Measurements from ENCODE around the gene IQSEC1.

The IQSEC1 gene

DNA sequence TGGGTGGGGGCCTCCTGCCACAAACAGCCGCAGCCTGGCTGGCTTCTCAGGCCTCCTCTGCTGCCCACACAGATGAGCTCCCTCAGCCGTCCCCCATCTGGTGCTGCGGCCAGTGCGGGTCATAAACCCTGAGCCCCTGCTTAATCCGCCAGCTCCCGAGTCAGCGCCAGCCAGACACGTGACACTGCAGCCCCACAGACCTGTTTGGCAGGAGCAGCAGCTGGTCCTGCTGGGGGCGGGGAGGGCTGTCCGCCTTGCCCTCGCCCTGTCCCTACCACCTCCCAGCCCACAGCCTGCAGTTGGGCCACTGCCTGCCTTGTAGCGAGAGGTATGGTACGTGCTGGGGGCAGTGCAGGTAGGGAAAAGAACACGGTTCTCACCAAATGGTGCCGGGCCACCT lies 86.2 kb downstream of the IQSEC1 start:
- no peak for DNase-seq (ENCODE audit: low read depth)
- no peak overlapping the region for H3K4me3 ChIP-seq (ENCODE audit: control insufficient read depth, low read depth, low read length)
- TF ChIP-seq CTCF (conservative IDR thresholded peaks at IDR 0.05; ENCODE audit: control insufficient read depth, insufficient read depth, low read depth, low read length) = no peak

- no peak overlapping the region for H3K4me3 ChIP-seq (ENCODE audit: control insufficient read depth, low read depth, low read length)
- DNase-seq (ENCODE audit: low read depth) = no peak
- no peak for TF ChIP-seq CTCF (conservative IDR thresholded peaks at IDR 0.05; ENCODE audit: control insufficient read depth, insufficient read depth, low read depth, low read length)
Measured at GRCh38 chr3:12986521-12986920, 86.7 kb downstream of the IQSEC1 start.

DNA sequence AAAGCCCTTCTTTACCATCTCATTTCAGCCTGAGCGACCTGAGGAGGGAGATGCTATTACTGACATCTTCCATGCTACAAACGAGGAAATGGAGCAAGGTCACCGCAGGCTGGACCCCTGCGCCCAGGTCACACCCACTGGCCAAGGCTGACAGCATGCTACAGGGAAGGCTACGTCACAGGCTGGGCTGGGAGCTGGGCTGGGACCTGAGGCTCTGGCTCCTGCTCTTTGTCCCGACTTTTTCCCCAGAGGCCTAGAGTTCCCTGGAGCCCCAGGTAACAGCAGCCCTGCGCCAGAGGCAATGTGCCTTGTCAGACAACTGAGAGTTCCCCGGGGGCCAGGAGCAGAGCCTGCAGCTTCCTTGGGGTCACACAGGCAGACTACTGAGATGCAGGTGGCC lies 87.2 kb downstream of the IQSEC1 start:
- H3K4me3 ChIP-seq (ENCODE audit: control insufficient read depth, low read depth, low read length) = no peak overlapping the region
- TF ChIP-seq CTCF (conservative IDR thresholded peaks at IDR 0.05; ENCODE audit: control insufficient read depth, insufficient read depth, low read depth, low read length) = no peak
- DNase-seq (ENCODE audit: low read depth) = no peak

GRCh38 chr3:12985148-12985547 lies 88.1 kb downstream of the IQSEC1 start:
- no peak overlapping the region for H3K4me3 ChIP-seq (ENCODE audit: control insufficient read depth, low read depth, low read length)
- no peak for TF ChIP-seq CTCF (conservative IDR thresholded peaks at IDR 0.05; ENCODE audit: control insufficient read depth, insufficient read depth, low read depth, low read length)
- no peak for DNase-seq (ENCODE audit: low read depth)

GRCh38 chr3:12984023-12984823 lies 89.0 kb downstream of the IQSEC1 start:
- TF ChIP-seq CTCF (conservative IDR thresholded peaks at IDR 0.05; ENCODE audit: control insufficient read depth, insufficient read depth, low read depth, low read length) = peak; percentile 85
- no peak overlapping the region for H3K4me3 ChIP-seq (ENCODE audit: control insufficient read depth, low read depth, low read length)
- DNase-seq (ENCODE audit: low read depth) = peak; percentile 66

DNA sequence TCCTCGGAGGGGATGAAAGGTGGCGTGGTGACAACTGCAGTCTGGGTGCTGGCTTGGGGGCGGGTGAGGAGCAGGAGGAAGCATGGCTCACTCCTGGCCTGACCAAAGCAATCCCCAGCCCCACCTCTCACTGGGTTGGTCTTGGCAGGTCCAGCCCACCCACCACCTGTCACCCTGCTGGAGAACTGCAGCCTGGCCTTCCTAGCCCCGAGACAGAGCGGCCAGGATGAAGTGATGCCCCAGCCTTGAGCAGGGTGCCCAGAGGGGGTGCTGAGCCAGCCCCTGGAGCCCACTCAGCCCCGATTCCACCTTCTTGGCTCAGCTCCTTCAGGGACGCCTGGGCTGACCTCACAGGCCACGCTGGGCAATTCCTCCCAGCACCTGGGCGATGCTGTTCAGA lies 89.9 kb downstream of the IQSEC1 start:
- no peak for DNase-seq (ENCODE audit: low read depth)
- no peak overlapping the region for H3K4me3 ChIP-seq (ENCODE audit: control insufficient read depth, low read depth, low read length)
- no peak for TF ChIP-seq CTCF (conservative IDR thresholded peaks at IDR 0.05; ENCODE audit: control insufficient read depth, insufficient read depth, low read depth, low read length)

Measured in fibroblast of mammary gland (primary cell).